Choroid plexus epithelial cell (primary cell): ENCODE results near the gene ARHGAP24.
A peak's percentile ranks its signal among the peaks of the same experiment; 100 is the strongest.
"Not testable (repeated sequence)": the region's sequence is repeated elsewhere in the genome, so short reads cannot be mapped to it uniquely, and the experiment has no call there.

Experiments used
- DNase-seq: peaks from one replicate; pipeline ENCODE4 v3.0.0-alpha.2; 2010; ENCODE audit warnings: low read depth
- H3K4me3 ChIP-seq: 2 replicates; pipeline ENCODE4 v1.5.1; 2011; ENCODE audit warnings: low read depth, mild to moderate bottlenecking, control low read depth, low read length, moderate library complexity
- TF ChIP-seq, protein P1 (sequence below): conservative IDR thresholded peaks from 2 replicates; pipeline ENCODE4 v1.5.1; 2011; ENCODE audit warnings: low read depth, mild to moderate bottlenecking, control low read depth, inconsistent platforms, low read length, moderate library complexity

ARHGAP24 gene

DNA sequence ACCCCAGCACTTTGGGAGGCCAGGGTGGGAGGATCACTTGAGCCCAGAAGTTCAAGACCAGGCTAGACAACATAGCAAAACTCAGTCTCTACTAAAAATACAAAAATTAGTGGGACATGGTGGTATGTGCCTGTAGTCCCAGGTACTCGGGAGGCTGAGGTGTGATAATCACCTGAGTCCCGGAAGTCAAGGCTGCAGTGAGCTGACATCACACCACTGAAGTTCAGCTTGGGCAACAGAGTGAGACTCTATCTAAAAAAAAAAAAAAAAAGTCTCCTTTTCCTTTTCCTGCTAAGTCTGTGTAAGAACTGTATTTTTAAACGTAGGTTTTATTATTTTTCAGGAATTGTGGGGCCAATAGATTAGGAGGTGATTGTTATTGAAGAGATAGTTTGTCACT is 356.7 kb downstream of the ARHGAP24 start:
- TF ChIP-seq, protein P1, sequence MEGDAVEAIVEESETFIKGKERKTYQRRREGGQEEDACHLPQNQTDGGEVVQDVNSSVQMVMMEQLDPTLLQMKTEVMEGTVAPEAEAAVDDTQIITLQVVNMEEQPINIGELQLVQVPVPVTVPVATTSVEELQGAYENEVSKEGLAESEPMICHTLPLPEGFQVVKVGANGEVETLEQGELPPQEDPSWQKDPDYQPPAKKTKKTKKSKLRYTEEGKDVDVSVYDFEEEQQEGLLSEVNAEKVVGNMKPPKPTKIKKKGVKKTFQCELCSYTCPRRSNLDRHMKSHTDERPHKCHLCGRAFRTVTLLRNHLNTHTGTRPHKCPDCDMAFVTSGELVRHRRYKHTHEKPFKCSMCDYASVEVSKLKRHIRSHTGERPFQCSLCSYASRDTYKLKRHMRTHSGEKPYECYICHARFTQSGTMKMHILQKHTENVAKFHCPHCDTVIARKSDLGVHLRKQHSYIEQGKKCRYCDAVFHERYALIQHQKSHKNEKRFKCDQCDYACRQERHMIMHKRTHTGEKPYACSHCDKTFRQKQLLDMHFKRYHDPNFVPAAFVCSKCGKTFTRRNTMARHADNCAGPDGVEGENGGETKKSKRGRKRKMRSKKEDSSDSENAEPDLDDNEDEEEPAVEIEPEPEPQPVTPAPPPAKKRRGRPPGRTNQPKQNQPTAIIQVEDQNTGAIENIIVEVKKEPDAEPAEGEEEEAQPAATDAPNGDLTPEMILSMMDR, result no peak
- DNase-seq, result no peak
- no peak overlapping the region for H3K4me3 ChIP-seq

DNA sequence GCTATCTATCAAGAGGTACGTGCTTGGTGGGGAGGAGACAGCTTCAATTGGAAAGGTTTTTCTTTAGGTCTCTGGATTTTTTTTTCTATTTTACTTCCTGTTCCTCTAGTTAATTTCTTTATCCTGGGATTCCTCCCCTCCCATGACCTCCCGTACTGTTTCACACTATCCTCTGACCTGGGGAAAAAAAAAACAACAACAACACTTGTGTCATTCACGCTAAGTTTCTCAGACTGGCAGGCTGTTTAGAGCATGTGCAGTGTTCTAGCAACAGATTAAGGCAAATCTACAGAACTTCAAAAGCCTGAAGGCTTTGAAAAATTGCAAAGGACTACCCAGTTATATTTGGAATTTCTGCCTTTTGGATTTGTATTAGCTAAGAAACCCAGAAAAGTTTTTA is 358.4 kb downstream of the ARHGAP24 start:
- DNase-seq, result no peak
- TF ChIP-seq, protein P1, result no peak
- no peak overlapping the region for H3K4me3 ChIP-seq

DNA sequence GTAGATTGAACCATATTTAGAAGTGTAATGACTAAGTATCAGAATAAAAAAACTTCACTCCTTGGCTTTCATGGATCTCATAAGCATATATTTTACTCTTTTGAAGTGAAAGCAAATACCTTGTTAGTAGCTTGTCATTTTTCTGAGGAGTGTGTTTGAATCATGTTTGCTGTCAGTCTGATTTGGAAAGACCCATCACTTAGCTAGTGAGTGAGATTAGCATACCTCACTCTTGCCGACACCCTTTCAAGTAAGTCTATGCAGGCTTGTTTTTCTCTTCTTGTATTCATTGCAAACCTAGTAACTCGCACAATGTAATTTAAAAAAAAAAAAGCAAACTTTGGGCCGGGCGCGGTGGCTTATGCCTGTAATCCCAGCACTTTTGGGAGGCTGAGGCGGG is 360.0 kb downstream of the ARHGAP24 start:
- H3K4me3 ChIP-seq, result no peak overlapping the region
- no peak for DNase-seq
- TF ChIP-seq, protein P1, result no peak

DNA sequence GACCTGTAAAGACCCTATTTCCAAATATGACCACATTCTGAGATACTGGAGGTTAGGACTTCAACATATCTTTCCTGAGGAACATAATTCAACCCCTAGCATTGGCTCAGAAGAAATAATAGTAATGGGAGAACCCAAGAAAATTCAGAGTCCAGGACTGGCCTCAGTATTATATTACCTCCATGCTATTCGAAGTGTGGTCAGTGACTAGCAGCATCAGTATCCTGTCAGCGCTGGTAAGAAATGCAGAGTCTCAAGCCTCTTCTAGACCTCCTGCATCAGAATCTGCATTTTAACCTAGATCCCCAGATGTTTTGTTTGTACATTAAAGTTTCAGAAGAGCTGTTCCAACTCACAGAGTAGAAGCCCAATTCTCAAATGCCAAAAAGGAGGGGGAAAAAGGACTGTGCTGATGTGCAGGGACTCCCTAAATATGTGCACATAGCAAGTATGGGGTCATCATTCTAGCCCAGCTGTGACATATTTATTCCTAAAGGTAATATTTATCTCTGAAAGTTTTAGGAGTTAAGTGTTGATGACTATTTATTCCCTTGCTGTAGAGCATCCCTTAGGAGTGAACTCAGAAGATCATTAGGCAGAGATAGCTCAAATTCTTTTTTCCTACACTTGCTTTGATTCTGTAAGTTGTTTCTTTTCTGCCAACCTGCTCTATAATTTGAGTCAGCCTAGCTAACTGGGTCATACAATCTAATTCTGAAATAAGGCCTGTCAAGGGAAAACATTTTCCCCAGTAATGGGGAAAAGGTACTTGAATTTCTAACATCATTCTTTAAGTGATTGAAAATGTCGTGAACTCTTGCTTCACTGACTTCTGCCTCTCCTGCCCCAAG is 361.9 kb downstream of the ARHGAP24 start:
- H3K4me3 ChIP-seq, result no peak overlapping the region
- DNase-seq, result no peak
- TF ChIP-seq, protein P1, result no peak

DNA sequence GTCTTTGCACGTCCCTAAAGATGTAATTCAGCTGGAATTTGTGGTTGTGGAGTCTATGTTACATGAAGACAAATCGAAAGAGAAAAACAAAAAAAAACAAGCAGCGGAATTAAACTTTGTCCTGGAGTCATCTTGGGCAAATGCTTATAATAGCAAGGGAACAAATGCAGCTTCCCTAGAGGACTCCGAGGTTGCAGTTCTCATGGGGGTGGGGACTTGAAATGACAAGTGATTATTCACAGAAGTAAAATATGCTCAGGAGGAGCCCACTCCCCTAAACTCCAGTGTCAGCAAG is 362.4 kb downstream of the ARHGAP24 start:
- H3K4me3 ChIP-seq, result no peak overlapping the region
- peak; percentile 66 for DNase-seq
- TF ChIP-seq, protein P1, result no peak

DNA sequence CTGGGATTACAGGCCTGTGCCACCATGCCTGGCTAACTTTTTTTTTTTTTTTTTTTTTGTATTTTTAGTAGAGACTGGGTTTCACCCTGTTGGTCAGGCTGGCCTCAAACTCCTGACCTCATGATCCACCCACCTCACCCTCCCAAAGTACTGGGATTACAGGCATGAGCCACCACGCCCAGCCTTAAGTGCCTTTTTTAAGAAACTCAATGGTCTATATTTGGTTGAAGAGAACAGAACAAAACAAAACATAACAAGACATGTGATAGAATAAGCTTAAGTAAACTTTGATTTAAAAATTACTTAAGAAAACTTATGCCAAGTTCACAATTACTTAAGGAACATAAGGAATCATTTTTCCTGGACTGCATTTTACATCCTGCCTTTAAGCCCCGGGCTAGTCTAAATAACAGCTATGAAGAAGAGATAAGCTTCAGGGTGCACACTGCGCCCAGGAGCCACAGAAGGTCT is 365.1 kb downstream of the ARHGAP24 start:
- not testable (repeated sequence) for DNase-seq, H3K4me3 ChIP-seq

DNA sequence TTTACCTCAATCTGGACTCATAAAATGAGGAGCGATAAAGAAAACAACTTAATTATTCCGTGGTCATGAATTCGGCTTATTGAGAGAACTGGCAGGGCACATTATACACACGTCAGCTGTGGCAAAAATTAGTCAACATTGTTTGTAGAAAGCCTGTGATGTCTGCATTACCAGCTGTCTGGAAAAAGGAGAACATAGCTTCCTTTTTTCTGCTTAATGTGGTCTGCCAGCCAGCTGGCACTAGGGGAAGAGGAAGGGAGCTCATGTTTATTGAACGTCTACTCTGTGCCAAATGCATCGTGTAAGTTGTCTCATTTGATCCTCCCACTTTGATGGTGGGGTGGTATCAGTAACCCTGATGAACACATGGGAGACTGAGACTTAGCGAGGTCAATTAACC is 367.6 kb downstream of the ARHGAP24 start:
- no peak for DNase-seq
- no peak overlapping the region for H3K4me3 ChIP-seq
- TF ChIP-seq, protein P1, result no peak

DNA sequence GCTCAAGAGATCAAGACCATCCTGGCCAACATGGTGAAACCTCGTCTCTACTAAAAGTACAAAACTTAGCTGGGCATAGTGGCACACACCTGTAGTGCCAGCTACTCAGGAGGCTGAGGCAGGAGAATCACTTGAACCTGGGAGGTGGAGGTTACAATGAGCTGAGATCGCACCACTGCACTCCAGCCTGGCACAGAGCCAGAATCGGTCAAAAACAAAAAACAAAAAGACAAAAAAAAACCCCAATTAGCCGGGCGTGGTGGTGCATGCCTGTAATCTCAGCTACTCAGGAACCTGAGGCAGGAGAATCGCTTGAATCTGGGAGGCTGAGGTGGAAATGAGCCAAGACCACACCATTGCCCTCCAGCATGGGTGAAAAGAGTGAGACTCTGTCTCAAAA is 378.8 kb downstream of the ARHGAP24 start:
- not testable (repeated sequence) for H3K4me3 ChIP-seq, DNase-seq
